Stimulated activated CD4-positive, alpha-beta T cell treated with anti-CD3 and anti-CD28 coated beads, Interleukin-1b, Interleukin-23, amount 100 ng/mL, for 24 hours (primary cell): ENCODE measurements around the gene TRIM62.
"Not testable (repeated sequence)": the region's sequence is repeated elsewhere in the genome, so short reads cannot be mapped to it uniquely, and the experiment has no call there.

ENCODE experiments used
- DNase-seq, 4 experiments: peaks; one replicate each; pipeline ENCODE4 v3.0.0-alpha.2; 2020; ENCODE audit warnings: low read depth in 4 of 4, low spot score in 1 of 4

Gene TRIM62

GRCh38 chr1:33117440-33118085, 64.3 kb downstream of the TRIM62 start:
- DNase-seq = no peak

- no peak for DNase-seq
Observed at GRCh38 chr1:33111965-33112364, 69.9 kb downstream of the TRIM62 start.

- DNase-seq = no peak
Observed at GRCh38 chr1:33110477-33110876, 71.4 kb downstream of the TRIM62 start.

GRCh38 chr1:33100119-33100415, 81.8 kb downstream of the TRIM62 start:
- DNase-seq = not testable (repeated sequence)

GRCh38 chr1:33099290-33100118, 82.3 kb downstream of the TRIM62 start:
- peak; percentile 18 to 54 (median 32) for DNase-seq

- no peak for DNase-seq
Observed at GRCh38 chr1:33098371-33098770, 83.5 kb downstream of the TRIM62 start.

- DNase-seq = no peak
Observed at GRCh38 chr1:33097762-33098161, 84.1 kb downstream of the TRIM62 start.

GRCh38 chr1:33097137-33097611, 84.7 kb downstream of the TRIM62 start:
- no peak for DNase-seq

- no peak for DNase-seq
Observed at GRCh38 chr1:33096363-33097005, 85.4 kb downstream of the TRIM62 start.
